ENCODE measurements around the gene PARVB.

GRCh38 chr22:44026630-44027511 is 2.8 kb downstream of the PARVB start:
- TF ChIP-seq CTCF (IDR thresholded peaks at IDR 0.05) (no peak), POLR2A (IDR thresholded peaks at IDR 0.05) (peak in 2 of 4 donors; percentile 26 to 58)

Measured in esophagus squamous epithelium (tissue), 4 donors.